Hematopoietic multipotent progenitor cell treated with erythropoietin and hydrocortisone succinate and interleukin-3 and kit ligand, for 6 days (in vitro differentiated cells): ENCODE results near the gene CLEC2A.
"Not testable (repeated sequence)": the region's sequence is repeated elsewhere in the genome, so short reads cannot be mapped to it uniquely, and the experiment has no call there.

Source experiments
- DNase-seq: peaks from one replicate; pipeline ENCODE4 v3.0.0-alpha.2; 2015

Gene CLEC2A

GRCh38 chr12:9880532-9881078 is 51.6 kb downstream of the CLEC2A start:
- DNase-seq = no peak

GRCh38 chr12:9876120-9876519 is 56.0 kb downstream of the CLEC2A start:
- DNase-seq = not testable (repeated sequence)

GRCh38 chr12:9872742-9873141 is 59.4 kb downstream of the CLEC2A start:
- DNase-seq = no peak

GRCh38 chr12:9872162-9872561 is 60.0 kb downstream of the CLEC2A start:
- peak; percentile 20 for DNase-seq

GRCh38 chr12:9870286-9870866 is 61.8 kb downstream of the CLEC2A start:
- peak; percentile 48 for DNase-seq

DNA sequence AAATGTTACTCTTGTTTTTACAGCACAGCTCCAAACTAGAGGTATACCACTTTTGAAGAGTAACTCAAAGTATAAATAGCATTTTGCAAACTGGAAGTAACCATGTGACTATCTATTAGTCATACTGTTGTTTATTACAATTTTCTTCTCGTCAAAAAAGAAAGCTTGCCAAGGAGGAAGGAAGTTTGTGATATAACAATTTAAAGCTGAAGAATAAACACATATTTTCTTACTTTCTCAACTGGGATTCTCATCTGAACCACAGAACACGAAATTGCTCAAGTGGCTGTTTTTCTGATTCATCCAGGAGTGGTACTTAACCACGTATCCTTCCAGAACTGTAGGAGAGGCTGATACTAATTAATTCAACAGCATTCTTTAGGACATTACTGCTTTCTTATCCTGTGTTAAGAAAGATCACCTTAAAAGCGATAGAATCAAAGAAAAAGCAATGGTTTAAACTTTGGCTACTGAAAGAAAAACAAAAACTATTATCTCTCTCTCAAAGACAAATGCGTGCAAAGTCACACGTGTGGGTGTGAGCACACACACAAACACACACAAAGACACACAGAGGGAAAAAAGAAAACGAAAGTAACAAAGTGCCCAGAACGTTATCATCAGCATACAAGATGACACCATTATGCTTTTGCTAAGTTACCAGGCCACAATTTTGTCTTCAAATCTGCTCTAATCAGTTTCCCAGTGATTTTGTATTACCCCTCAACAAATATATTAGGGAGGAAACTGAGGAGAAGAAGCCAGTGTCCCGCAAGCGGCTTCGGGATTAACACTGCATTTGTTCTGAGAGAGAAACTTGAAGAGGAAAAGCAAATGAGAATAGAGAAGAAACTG is 62.6 kb downstream of the CLEC2A start, which contains the start of gene CLEC2B:
Gene CLEC2B, minus strand, starts transcription at position 48 of the 855 bp plus-strand sequence.
- peak; percentile 80 for DNase-seq

GRCh38 chr12:9868951-9869306 is 63.2 kb downstream of the CLEC2A start:
- DNase-seq = no peak

GRCh38 chr12:9868311-9868801 is 63.8 kb downstream of the CLEC2A start:
- peak; percentile 62 for DNase-seq

GRCh38 chr12:9867531-9867930 is 64.6 kb downstream of the CLEC2A start:
- peak; percentile 68 for DNase-seq

GRCh38 chr12:9866860-9867269 is 65.3 kb downstream of the CLEC2A start:
- peak; percentile 49 for DNase-seq

DNA sequence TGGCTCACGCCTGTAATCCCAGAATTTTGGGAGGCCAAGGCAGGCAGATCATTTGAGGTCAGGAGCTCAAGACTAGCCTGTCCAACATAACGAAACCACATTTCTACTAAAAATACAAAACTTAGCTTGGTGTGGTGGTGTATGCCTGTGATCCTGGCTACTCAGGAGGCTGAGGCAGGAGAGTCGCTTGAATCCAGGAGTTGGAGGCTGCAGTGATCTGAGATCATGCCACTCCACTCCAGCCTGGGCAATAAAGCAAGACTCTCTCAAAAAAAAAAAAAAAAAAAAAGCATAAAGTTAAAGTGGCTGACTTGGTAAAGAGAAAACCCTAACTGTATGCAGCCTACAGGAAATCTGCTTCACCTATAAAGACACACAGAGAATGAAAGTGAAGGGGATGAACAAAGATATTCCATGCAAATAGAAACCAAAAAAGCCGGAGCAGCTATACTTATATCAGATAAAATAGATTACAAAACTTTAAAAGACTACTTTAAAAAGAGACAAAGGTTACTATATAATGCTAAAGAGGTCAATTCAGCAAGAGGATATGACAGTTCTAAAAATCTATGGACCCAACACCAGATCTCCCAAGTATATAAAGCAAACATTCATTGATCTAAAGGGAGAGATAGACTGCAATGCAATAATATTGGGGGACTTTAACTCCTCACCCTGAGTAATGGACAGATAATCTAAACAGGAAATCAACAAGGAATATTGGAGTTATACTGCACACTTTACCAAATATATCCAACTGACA is 67.1 kb downstream of the CLEC2A start:
- DNase-seq = peak; percentile 33
